ENCODE results near the gene UBTF.

UBTF gene, protein sequence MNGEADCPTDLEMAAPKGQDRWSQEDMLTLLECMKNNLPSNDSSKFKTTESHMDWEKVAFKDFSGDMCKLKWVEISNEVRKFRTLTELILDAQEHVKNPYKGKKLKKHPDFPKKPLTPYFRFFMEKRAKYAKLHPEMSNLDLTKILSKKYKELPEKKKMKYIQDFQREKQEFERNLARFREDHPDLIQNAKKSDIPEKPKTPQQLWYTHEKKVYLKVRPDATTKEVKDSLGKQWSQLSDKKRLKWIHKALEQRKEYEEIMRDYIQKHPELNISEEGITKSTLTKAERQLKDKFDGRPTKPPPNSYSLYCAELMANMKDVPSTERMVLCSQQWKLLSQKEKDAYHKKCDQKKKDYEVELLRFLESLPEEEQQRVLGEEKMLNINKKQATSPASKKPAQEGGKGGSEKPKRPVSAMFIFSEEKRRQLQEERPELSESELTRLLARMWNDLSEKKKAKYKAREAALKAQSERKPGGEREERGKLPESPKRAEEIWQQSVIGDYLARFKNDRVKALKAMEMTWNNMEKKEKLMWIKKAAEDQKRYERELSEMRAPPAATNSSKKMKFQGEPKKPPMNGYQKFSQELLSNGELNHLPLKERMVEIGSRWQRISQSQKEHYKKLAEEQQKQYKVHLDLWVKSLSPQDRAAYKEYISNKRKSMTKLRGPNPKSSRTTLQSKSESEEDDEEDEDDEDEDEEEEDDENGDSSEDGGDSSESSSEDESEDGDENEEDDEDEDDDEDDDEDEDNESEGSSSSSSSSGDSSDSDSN

DNA sequence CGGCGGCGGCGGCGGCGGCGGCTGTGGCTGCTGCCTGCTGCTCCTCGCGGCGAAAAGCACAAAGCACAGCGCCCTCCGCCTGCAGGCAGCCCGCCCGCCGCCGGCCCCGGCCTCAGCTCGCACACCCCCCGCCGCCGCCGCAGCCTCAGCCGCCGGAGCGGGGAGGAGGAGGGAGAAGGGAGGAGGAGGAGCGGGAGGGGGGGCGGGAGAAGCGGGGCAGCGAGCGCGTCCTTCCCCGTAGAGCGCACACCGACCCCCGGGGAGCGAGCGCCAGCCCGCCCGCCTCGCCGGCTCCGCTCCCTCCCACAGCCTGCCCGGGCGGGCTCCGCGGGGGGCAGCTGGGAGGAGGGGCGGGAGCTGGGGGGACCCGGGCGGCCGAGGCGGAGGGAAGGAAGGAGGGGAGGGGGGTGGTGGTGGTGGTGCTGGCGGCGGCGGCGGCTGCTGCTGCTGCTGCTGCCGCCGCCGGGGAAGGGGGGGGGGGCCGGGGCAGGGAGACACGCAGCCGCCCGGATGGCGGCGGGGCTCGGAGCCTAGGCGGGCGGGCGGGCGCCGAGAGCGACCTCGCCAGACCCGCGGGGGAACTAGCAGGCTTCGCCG, at the start of gene UBTF:
TSS of gene UBTF (minus strand) at position 60 of the 597 bp plus-strand sequence. CDS start 1,446 bp downstream, outside the sequence.
- no peak for DNase-seq (ENCODE audit: low read depth in 2 of 2)

GRCh38 chr17:44268709-44269534, 49.4 kb upstream of the UBTF start:
- no peak for DNase-seq (ENCODE audit: low read depth in 2 of 2)

DNA sequence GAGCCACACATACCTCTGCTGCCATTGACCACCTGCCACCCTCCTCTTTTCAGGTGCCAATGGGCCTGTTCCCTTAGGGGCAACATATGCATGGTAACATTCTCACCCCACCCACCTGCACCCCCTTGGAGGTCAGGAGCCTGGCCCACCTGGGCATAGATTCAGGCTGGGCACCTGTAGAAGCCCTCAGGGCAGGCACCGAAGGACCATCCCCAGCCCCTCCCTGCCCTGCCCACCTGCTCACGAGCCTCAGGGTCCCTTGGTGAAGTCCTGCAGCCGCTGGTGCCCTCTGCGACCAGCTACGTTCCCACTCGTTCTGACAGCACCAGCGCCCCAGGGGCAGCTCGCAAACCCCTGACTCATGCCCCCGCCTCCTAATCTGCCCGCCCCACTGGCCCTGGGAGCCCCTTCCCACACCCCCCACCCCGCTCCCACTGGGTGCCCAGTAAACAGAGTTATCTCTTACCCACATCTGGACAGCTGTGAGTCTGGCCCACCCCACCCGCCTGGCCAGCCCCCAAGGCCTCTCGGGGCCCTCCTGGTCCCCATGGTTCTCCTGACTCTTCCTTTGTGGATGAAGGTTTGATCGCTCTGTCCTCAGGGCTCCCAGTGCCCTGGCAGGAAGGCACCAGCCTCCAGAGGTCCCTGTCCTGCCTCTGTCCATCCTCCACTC, 48.5 kb upstream of the UBTF start, which contains the start of gene SLC4A1:
TSS of gene SLC4A1 (minus strand) at position 318 of the 673 bp plus-strand sequence. CDS start 5,269 bp downstream, outside the sequence.
- DNase-seq (ENCODE audit: low read depth in 2 of 2) = no peak

GRCh38 chr17:44267165-44267455, 47.6 kb upstream of the UBTF start:
- no peak for DNase-seq (ENCODE audit: low read depth in 2 of 2)

- no peak for DNase-seq (ENCODE audit: low read depth in 2 of 2)
Measured at GRCh38 chr17:44266402-44267164, 47.1 kb upstream of the UBTF start.

GRCh38 chr17:44263345-44263902, 43.9 kb upstream of the UBTF start:
- no peak for DNase-seq (ENCODE audit: low read depth in 2 of 2)

- DNase-seq (ENCODE audit: low read depth in 2 of 2) = no peak
Measured at GRCh38 chr17:44262654-44263225, 43.3 kb upstream of the UBTF start.

GRCh38 chr17:44260296-44260695, 40.8 kb upstream of the UBTF start:
- no peak for DNase-seq (ENCODE audit: low read depth in 2 of 2)

- no peak for DNase-seq (ENCODE audit: low read depth in 2 of 2)
Measured at GRCh38 chr17:44258811-44259351, 39.4 kb upstream of the UBTF start.

- no peak for DNase-seq (ENCODE audit: low read depth in 2 of 2)
Measured at GRCh38 chr17:44257815-44258760, 38.6 kb upstream of the UBTF start.

DNA sequence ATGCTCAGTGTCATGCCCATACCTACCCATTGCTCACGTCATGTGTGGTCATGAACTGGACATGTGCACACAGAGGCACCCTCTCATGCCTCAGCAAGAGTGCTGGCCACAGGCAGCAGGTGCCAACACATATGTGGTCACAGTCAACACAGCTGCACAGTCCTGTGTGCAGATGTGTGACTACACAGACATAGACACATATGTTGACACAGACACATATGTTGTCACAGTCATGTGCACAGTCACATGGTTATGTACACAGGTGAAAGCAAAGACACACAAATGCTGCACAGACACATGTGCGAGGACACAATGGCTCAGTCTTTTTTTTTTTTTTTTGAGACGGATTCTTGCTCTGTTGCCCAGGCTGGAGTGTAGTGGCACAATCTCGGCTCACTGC, 37.2 kb upstream of the UBTF start:
- no peak for DNase-seq (ENCODE audit: low read depth in 2 of 2)

- no peak for DNase-seq (ENCODE audit: low read depth in 2 of 2)
Measured at GRCh38 chr17:44255915-44256314, 36.4 kb upstream of the UBTF start.

- no peak for DNase-seq (ENCODE audit: low read depth in 2 of 2)
Measured at GRCh38 chr17:44254361-44255095, 35.1 kb upstream of the UBTF start.

DNA sequence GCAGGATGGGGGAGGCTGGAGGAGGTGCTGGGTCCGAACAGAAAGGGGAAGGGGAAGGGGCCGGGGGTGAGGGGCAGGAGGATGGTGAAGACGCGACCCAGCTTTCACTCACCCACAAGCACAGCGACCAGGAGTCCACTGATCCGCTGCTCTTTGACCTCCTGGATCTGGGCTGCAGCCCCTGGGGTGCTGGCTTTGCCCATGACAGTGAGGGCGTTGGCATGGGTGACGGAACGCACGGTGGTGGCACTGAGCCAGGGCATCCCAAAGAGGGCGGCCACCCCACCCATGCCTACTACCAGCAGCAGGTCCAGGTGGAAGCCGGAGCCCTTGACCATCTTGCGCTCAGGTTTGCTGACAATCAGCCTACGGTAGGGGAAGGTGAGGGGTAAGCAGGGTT, 33.5 kb upstream of the UBTF start:
- DNase-seq (ENCODE audit: low read depth in 2 of 2) = no peak

DNA sequence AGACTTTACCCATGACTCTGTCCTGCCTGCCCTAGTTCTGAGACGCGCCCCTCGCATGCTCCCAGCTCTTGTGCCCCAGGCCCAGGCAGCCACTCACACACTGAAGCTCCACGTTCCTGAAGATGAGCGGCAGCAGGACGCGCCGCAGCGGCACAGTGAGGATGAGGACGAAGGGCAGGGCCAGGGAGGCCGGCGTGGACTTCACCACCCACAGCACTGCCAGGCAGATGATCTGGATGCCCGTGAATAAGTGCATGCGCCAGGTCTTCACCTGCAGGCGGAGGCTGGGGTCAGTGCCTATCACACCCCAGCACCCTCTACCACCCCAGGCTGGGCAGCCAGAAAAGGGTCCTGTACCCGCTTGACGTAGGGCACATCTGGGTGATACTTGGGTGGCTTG, 31.6 kb upstream of the UBTF start:
- DNase-seq (ENCODE audit: low read depth in 2 of 2) = no peak

DNA sequence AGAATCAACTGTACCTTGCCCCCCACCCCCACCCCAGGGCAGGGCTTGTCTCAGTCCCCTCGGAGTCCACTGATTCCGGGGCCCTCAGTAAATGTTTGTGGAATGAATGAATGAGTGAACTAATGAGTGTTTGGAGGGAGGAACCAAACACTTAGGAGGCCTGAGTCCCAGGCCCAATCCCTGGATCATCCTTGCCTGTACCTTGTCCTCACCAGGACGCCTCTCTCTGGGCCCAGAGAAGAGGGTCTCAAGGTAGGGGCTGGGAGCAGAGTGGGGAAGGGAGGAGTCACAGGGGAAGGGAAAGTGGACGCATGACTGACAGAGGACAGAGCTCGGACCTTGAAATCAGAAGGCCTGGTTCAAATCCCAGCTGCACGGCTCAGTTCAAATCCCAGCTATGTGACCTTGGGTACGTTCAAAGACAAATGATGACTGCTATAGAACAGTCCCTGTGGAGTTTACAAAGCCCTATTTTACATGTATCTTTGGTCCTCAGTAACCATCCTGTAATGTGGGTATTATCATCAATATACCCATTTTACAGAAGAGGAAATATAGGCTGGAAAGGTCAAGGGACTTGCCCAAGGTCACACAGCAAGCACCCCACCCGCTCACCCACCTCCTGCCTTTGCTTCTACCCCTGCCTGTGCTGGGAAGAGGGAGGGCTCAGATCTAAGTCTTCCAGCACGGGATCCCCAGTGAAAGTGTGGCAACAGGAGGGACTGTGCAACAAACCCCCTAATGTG, 30.2 kb upstream of the UBTF start:
- DNase-seq (ENCODE audit: low read depth in 2 of 2) = no peak
